Activated CD8-positive, alpha-beta T cell treated with anti-CD3 and anti-CD28 coated beads, Interleukin-2, amount 10 ng/mL, durations not matched to agents 7 days and 5 days (primary cell): ENCODE results near the gene ABHD4. TPM values are rescaled to one million over a fixed set of nuclear protein-coding genes. Genes with fewer than 3 reads are reported as not detected.

ENCODE experiments used
- ATAC-seq: fragments of 150-1000 bp; cut with Tn5 transposase; one replicate; pipeline ENCODE4 v1.10.0; 2021; ENCODE audit warnings: moderate library complexity
- CTCF ChIA-PET: fragments of 350-600 bp; sonication (Branson Sonifier 250); formaldehyde crosslinking; loops from one replicate; lab custom pipeline; 2021; ENCODE audit warnings: antibody characterized with exemption; lab: Charles Lee
- POLR2A ChIA-PET: fragments of 350-600 bp; sonication (Branson Sonifier 250); formaldehyde crosslinking; loops from one replicate; lab custom pipeline; 2021; ENCODE audit warnings: antibody characterized with exemption; lab: Charles Lee
- DNase-seq: peaks from one replicate; pipeline ENCODE4 v3.0.0-alpha.2; 2020
- H3K27ac Mint-ChIP-seq: one replicate; pipeline ENCODE4 v1.8.0; 2021; ENCODE audit warnings: mild to moderate bottlenecking, mixed read lengths
- H3K27me3 Mint-ChIP-seq: one replicate; pipeline ENCODE4 v1.8.0; 2021; ENCODE audit warnings: low read depth, mixed read lengths
- H3K36me3 Mint-ChIP-seq: one replicate; pipeline ENCODE4 v1.8.0; 2021; ENCODE audit warnings: low read depth, mixed read lengths
- H3K4me1 Mint-ChIP-seq: one replicate; pipeline ENCODE4 v1.8.0; 2021; ENCODE audit warnings: low read depth, mixed read lengths
- H3K4me3 Mint-ChIP-seq: one replicate; pipeline ENCODE4 v1.8.0; 2021; ENCODE audit warnings: mild to moderate bottlenecking, mixed read lengths
- H3K9me3 Mint-ChIP-seq: one replicate; pipeline ENCODE4 v1.8.0; 2022; ENCODE audit warnings: mixed read lengths; ENCODE audit not compliant: insufficient read depth
- total RNA-seq, 2 experiments: library from RNA; stranded (reverse); gene quantifications; one replicate each; pipeline ENCODE4 v1.2.3, GENCODE V29; 2021

ABHD4 gene
- total RNA-seq, 2 experiments from 2014 or later = 8.0 to 8.5 TPM

- H3K36me3 Mint-ChIP-seq = no peaks in the 10 kb centered on the region
- H3K4me1 Mint-ChIP-seq = peaks cover 10% of the 10 kb centered on the region
- H3K9me3 Mint-ChIP-seq = no peaks in the 10 kb centered on the region
- H3K27ac Mint-ChIP-seq = no peak overlapping the region
- H3K27me3 Mint-ChIP-seq = peaks cover 6% of the 10 kb centered on the region
- POLR2A ChIA-PET = no interaction called here
- DNase-seq (no peak), ATAC-seq (no peak)
- H3K4me3 Mint-ChIP-seq = no peak overlapping the region
- CTCF ChIA-PET = interaction anchor here (0.8 to 5.1 kb wide), 3 partner anchors 9 to 352 kb away, joined by 4 to 27 read pairs (median 6); no protein-coding TSS in a partner anchor
Observed at GRCh38 chr14:22660654-22661053, 62.6 kb downstream of the ABHD4 start.

Other genes with a start within 250 kb of the ABHD4 start
- gene DAD1, start 9.1 kb upstream of the ABHD4 start, total RNA-seq = 100 to 1,000 TPM; 130 to 147 TPM
- not detected for gene OR6J1, start 46.1 kb downstream of the ABHD4 start, total RNA-seq
- gene OXA1L, start 168.4 kb downstream of the ABHD4 start, total RNA-seq = 100 to 1,000 TPM; 104 to 107 TPM
- gene SLC7A7, start 217.1 kb downstream of the ABHD4 start, total RNA-seq = under 1 TPM in 1 of 2 experiments, not detected in 1; 0.23 TPM
- gene MRPL52, start 231.6 kb downstream of the ABHD4 start, total RNA-seq = 10 to 100 TPM; 93.9 to 97.3 TPM
- 1 to 10 TPM; 1.8 to 2.4 TPM for gene MMP14, start 238.3 kb downstream of the ABHD4 start, total RNA-seq